Measurements from ENCODE around the gene CHN1.

Gene CHN1

GRCh38 chr2:174972924-174973323 lies 32.3 kb downstream of the CHN1 start:
- DNase-seq (ENCODE audit: low read depth, low spot score) = no peak

DNA sequence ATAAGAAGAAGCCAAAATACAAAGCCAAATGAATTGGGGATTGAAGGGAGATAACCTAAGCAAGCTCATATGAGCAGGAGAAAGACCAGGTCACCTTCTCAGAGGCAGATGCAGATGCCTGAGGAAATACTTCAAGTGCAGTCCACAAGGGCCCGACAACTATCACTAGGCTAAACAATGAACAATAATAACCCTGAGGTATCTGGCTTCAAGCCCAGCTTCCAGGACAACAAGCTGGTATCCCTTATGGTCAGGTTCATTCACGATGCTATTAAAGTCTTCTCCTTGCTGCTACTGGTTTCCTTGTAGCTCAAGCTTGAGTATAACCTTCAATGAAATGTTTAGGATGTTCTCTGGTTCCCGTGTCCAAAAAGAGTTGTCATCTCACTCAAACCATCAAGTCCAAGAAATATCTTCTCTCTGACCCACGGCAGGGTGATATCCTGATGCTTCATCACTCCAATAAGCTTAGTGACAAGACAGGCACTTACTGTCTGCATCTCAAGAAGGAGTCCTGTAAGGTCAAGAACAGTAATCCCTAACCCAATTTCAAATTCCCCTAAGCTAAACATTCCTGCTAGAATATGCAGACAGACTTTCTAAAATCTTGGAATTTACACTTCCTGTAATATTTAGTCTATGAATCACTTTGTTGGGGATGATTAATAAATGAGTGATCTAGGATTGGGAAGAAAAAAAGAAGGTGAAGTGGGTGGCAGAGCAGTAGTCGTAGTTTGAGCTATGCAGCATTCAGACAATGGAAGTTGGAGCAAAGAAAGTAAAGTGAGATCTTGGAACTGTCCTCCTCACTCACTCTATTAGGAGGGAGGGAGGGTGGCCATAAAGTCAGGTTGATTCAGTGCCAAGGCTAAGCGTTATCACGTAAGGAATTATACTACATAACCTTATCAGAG lies 33.1 kb downstream of the CHN1 start:
- DNase-seq (ENCODE audit: low read depth, low spot score) = no peak

DNA sequence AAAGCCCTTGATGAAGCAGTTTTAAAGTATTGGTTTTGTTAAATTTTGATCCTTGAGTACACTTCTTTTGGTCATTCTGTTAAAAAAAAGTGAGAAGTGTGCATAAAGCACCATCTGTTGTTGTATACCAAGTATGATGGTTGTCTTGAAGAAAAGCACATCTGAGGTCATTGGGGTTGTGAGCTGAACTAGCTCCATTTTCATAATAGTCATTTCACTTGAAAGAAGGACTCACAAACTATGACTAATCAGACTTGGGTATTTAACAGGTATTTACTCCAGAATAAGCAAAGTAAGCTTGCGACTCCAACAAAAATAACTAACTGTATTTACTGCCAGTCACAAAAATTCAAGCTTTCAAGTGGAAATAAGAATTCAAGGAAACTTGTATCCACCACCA lies 35.1 kb downstream of the CHN1 start:
- DNase-seq (ENCODE audit: low read depth, low spot score) = no peak

GRCh38 chr2:174969091-174969734 lies 36.0 kb downstream of the CHN1 start:
- DNase-seq (ENCODE audit: low read depth, low spot score) = no peak

GRCh38 chr2:174967691-174968260 lies 37.4 kb downstream of the CHN1 start:
- no peak for DNase-seq (ENCODE audit: low read depth, low spot score)

- no peak for DNase-seq (ENCODE audit: low read depth, low spot score)
Measured at GRCh38 chr2:174967086-174967485, 38.1 kb downstream of the CHN1 start.

GRCh38 chr2:174965992-174966744 lies 39.0 kb downstream of the CHN1 start:
- DNase-seq (ENCODE audit: low read depth, low spot score) = no peak

DNA sequence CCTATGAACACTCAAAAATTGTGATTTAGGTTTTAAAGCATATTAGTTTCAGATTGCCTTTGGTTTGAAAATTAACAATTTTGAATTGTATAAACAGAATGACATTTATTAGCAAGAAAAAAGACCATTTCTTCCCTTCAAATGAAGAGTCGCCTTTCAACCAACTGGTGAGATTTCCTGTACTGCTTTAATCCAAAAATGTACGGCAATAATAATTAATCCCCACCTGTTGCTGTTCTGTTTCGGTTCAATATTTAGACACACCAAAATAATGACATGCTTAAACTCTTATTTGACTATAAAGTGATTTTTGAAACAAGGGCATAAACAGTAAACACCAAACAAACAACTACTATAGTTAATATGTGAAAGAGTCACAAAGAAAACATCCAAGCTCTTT lies 39.6 kb downstream of the CHN1 start:
- no peak for DNase-seq (ENCODE audit: low read depth, low spot score)

DNA sequence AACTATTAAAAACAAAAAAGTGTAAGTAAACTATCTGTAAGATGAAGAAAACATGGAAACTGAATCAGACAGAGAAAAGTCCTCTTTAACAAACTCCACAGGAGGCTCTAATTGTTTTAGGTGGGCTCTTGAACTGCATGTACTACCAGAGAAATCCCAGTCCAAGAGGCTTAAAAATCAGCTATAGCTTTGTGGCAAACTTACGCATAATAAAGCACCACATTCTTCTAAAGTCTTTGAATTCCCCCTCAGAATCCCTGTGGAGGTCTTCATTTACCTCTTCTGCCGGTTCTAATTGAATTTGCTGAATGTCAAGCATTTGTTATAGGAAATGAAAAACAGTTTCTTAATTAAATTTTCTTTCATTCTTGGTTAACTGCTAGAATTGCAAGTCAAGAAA lies 40.8 kb downstream of the CHN1 start:
- peak; percentile 34 for DNase-seq (ENCODE audit: low read depth, low spot score)

- DNase-seq (ENCODE audit: low read depth, low spot score) = no peak
Measured at GRCh38 chr2:174963437-174964400, 41.5 kb downstream of the CHN1 start.

- DNase-seq (ENCODE audit: low read depth, low spot score) = no peak
Measured at GRCh38 chr2:174959787-174960186, 45.4 kb downstream of the CHN1 start.

GRCh38 chr2:174957050-174957449 lies 48.1 kb downstream of the CHN1 start:
- DNase-seq (ENCODE audit: low read depth, low spot score) = no peak

GRCh38 chr2:174952607-174953006 lies 52.6 kb downstream of the CHN1 start:
- DNase-seq (ENCODE audit: low read depth, low spot score) = no peak

DNA sequence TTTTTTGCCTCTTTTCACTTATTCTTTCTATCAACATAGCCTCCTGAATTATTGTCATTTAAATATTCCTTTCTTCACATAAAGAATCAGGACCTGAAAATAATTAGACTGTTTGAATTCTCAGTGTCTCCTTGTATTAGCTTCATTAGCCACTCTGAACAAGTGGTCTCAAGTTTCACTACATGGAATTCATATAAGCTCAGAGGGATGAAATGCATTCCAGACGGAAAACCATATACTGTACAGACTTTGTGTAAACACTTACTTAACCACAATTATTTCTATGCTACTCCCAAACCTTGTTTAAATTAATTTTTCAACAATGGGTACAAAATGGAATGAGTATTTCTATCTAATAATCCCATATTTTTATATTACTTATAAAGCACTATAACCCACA lies 53.4 kb downstream of the CHN1 start:
- no peak for DNase-seq (ENCODE audit: low read depth, low spot score)

DNA sequence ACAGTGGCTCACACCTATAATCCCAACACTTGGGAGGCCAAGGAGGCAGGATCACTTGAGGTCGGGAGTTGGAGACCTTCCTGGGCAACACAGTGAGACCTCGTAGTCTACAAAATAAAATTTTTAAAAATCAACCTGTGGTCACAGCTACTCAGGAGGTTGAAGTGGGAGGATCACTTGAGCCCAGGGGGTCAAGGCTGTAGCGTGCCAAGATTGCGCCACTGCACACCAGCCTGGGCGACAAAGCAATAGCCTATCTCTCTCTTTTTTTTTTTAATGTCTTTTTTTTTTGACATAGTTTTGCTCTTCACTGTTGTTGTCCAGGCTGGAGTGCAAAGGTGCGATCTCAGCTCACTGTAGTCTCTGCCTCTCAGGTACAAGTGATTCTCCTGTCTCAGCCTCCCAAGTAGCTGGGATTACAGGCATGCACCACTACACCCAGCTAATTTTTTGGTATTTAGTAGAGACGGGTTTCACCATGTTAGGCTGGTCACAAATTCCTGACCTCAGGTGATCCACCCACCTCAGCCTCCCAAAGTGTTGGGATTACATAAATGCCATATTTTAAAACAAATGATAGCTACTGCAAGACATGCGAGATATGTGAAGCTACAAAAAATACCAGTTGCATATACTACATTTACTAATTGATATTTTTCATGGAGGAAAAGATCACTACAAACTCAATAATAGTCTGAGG lies 55.0 kb downstream of the CHN1 start:
- no peak for DNase-seq (ENCODE audit: low read depth, low spot score)

DNA sequence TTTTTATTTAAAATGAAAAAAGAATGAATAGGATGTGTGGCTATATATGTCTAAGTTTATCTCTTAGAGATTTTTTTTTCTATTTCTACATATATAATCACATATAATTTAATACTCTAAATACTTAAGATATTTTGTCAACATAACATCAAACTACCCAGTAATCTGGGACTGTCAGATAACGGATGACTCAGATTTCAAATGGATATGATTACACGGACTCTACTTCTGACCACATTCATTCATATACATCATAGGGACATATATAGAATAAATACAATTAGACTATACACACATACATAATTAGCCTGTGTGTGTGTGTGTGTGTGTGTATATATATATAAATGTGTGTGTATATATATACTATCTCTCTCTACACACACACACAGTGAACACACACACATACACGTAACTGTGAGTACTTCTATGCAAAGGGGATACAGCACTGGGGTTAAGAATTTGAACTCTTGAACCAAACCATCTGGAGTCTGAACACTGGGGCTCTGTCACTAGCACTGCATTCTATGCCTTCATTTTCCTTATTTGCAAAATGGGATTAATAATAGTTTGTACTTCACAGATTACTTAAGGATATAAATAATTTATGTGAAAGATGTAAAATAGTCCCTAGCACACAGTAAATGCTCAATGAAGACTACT lies 59.5 kb downstream of the CHN1 start:
- DNase-seq (ENCODE audit: low read depth, low spot score) = no peak

- no peak for DNase-seq (ENCODE audit: low read depth, low spot score)
Measured at GRCh38 chr2:174939046-174939445, 66.1 kb downstream of the CHN1 start.

DNA sequence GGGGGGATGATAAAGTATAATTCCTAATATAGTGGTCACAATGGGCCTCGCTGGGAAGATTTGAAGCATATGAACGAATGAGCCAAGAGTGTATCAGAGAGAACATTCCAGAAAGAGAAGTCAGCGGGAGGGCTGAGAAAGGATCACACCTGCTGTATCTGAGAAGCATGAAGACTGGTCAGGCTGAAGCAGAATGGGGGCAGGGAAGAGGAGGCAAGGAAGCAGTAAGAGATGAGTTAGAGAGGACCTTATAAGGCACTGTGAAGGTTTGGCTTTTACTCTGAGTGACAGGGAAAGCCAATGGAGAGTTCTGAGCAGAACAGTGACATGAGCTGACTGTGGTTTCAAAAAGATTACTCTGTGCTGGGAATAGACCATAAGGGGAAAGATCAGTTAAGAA lies 73.5 kb downstream of the CHN1 start:
- DNase-seq (ENCODE audit: low read depth, low spot score) = no peak

- DNase-seq (ENCODE audit: low read depth, low spot score) = no peak
Measured at GRCh38 chr2:174929786-174930185, 75.4 kb downstream of the CHN1 start.
